ENCODE data around the gene FNDC3B. TPM values are rescaled to one million over a fixed set of nuclear protein-coding genes. Genes with fewer than 3 reads are reported as not detected.

Gene FNDC3B
- polyA plus RNA-seq, 1 donor, result 25.9 TPM

DNA sequence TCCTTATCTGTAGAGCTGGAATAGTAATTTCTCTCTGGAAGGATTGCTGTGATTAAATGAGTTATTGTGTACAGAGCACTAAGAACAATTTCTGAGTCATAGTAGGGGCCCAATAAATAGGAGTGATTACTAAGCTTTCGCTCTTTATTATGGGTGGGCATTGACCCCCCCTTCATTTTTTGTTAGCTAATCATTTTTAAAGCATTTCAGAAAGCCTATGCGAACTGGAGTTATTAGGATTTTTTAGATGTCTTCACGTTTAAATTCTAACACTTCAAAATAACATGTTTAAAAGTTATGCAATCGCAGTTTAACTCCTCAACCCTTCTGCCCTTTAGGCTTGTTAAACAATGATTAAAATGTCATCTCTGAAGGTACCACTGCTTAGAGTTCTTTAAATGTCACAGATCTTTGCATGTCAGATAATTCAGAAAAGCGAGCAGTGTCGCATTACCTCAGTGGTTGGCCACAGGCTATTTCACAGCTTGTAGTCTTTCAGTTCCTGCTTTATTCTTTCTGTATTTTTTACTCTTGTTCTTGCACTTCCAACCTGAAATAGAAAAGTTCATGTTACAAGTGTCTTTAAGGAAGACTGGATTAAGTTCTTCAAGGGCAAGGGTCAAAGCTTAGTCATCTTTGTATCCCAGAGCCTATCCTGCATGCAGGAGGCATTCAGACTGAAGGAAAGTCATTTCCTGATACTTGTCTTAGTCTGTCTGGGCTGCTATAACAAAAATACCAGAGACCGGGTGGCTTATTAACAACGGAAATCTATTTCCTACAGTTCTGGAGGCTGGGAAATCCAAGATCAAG lies 102.9 kb downstream of the FNDC3B start:
- 93% methylated on average over 2 of the region's 8 CpGs for WGBS (ENCODE audit: insufficient coverage, low lambda C conversion rate)
- no peak overlapping the region for H3K4me3 ChIP-seq (ENCODE audit: low read length)
- H3K27me3 ChIP-seq (ENCODE audit: control insufficient read depth, insufficient read depth, low read length), result no peaks in the 10 kb centered on the region
- H3K36me3 ChIP-seq (ENCODE audit: control insufficient read depth, insufficient read depth, low read length), result peaks cover 2% of the 10 kb centered on the region
- H3K9me3 ChIP-seq (ENCODE audit: control insufficient read depth, low read depth, low read length), result no peaks in the 10 kb centered on the region
- peak; percentile 31 to 71 for DNase-seq
- H3K4me1 ChIP-seq (ENCODE audit: control insufficient read depth, insufficient read depth, low read length), result peaks cover 34% of the 10 kb centered on the region
- H3K27ac ChIP-seq (ENCODE audit: low read length), result peak overlapping the region; percentile 83

- no CpG with 5 or more reads among the region's 2 CpGs for WGBS (ENCODE audit: insufficient coverage, low lambda C conversion rate)
- Histone ChIP-seq H3K4me1 (ENCODE audit: control insufficient read depth, insufficient read depth, low read length) (peaks cover 32% of the 10 kb centered on the region), H3K4me3 (ENCODE audit: low read length) (no peak overlapping the region), H3K36me3 (ENCODE audit: control insufficient read depth, insufficient read depth, low read length) (peaks cover 2% of the 10 kb centered on the region), H3K27ac (ENCODE audit: low read length) (peak overlapping the region; percentile 83), H3K9me3 (ENCODE audit: control insufficient read depth, low read depth, low read length) (no peaks in the 10 kb centered on the region), H3K27me3 (ENCODE audit: control insufficient read depth, insufficient read depth, low read length) (no peaks in the 10 kb centered on the region)
- DNase-seq, result no peak
Measured at GRCh38 chr3:172142864-172143451, 103.6 kb downstream of the FNDC3B start.

- 100% methylated on average over 2 of the region's 14 CpGs for WGBS (ENCODE audit: insufficient coverage, low lambda C conversion rate)
- Histone ChIP-seq H3K36me3 (ENCODE audit: control insufficient read depth, insufficient read depth, low read length) (peaks cover 2% of the 10 kb centered on the region), H3K4me3 (ENCODE audit: low read length) (no peak overlapping the region), H3K27me3 (ENCODE audit: control insufficient read depth, insufficient read depth, low read length) (no peaks in the 10 kb centered on the region), H3K9me3 (ENCODE audit: control insufficient read depth, low read depth, low read length) (no peaks in the 10 kb centered on the region), H3K27ac (ENCODE audit: low read length) (no peak overlapping the region), H3K4me1 (ENCODE audit: control insufficient read depth, insufficient read depth, low read length) (peaks cover 29% of the 10 kb centered on the region)
- no peak for DNase-seq
Measured at GRCh38 chr3:172143739-172144497, 104.5 kb downstream of the FNDC3B start.

DNA sequence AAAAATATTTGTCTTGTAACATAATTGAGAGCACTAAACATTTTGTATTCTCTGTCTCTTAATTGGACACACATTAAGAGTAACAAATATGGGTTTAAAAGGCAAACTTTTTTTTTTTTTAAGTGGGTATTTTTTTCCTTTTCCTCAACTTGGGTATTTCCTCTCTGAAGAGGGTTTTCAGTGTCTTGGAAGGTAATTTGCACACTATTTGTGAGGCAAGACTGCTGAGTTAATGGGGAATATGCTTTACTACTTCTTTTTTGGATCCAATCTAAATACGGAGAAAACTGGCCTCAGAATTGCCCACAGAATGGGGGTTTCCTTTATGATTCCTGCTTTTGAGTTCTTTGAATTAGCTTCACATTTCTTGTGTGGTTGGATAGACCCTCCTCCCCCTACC lies 105.2 kb downstream of the FNDC3B start:
- Histone ChIP-seq H3K27me3 (ENCODE audit: control insufficient read depth, insufficient read depth, low read length) (no peaks in the 10 kb centered on the region), H3K9me3 (ENCODE audit: control insufficient read depth, low read depth, low read length) (no peaks in the 10 kb centered on the region), H3K36me3 (ENCODE audit: control insufficient read depth, insufficient read depth, low read length) (peaks cover 2% of the 10 kb centered on the region), H3K4me1 (ENCODE audit: control insufficient read depth, insufficient read depth, low read length) (peaks cover 27% of the 10 kb centered on the region), H3K4me3 (ENCODE audit: low read length) (no peak overlapping the region), H3K27ac (ENCODE audit: low read length) (no peak overlapping the region)
- no peak for DNase-seq
- WGBS (ENCODE audit: insufficient coverage, low lambda C conversion rate), result no CpG with 5 or more reads among the region's 1 CpG

DNA sequence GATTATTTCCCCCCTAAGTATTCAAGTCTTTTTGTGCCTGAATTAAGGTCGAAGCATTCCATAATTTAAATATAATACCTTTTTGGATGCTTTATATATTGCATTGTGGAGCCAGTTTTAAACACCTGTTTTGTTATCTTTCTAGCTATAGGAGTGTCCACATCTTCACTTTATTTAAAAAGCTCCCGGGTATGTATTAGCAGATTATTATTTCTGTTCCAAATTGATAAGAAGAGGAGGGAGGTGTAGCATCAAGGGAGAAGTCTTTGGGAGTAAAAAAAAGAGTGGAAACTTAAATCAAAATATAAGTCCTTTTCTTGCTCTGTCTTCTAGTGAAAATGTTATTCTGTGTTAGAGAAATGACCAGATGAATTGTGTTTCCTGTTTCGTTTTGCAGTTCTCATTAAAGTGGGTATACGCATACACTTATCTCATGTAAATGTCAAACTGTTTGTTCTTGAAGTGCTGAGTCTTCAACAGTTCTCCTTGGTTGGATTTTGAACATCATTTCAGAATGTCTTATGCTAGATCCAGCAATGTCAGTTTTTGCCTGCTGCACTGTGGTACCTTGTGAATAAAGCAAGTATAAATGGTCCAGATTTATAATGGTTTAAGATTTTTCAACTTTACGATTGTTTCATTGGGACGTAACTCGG lies 105.8 kb downstream of the FNDC3B start:
- H3K27me3 ChIP-seq (ENCODE audit: control insufficient read depth, insufficient read depth, low read length), result no peaks in the 10 kb centered on the region
- DNase-seq, result no peak
- H3K36me3 ChIP-seq (ENCODE audit: control insufficient read depth, insufficient read depth, low read length), result peaks cover 2% of the 10 kb centered on the region
- no peak overlapping the region for H3K4me3 ChIP-seq (ENCODE audit: low read length)
- 80% methylated on average over 2 of the region's 7 CpGs for whole genome bisulfite sequencing (ENCODE audit: insufficient coverage, low lambda C conversion rate)
- H3K9me3 ChIP-seq (ENCODE audit: control insufficient read depth, low read depth, low read length), result no peaks in the 10 kb centered on the region
- H3K27ac ChIP-seq (ENCODE audit: low read length), result no peak overlapping the region
- H3K4me1 ChIP-seq (ENCODE audit: control insufficient read depth, insufficient read depth, low read length), result peaks cover 21% of the 10 kb centered on the region

- Histone ChIP-seq H3K9me3 (ENCODE audit: control insufficient read depth, low read depth, low read length) (no peaks in the 10 kb centered on the region), H3K4me3 (ENCODE audit: low read length) (no peak overlapping the region), H3K4me1 (ENCODE audit: control insufficient read depth, insufficient read depth, low read length) (peaks cover 11% of the 10 kb centered on the region), H3K36me3 (ENCODE audit: control insufficient read depth, insufficient read depth, low read length) (peaks cover 2% of the 10 kb centered on the region), H3K27me3 (ENCODE audit: control insufficient read depth, insufficient read depth, low read length) (no peaks in the 10 kb centered on the region), H3K27ac (ENCODE audit: low read length) (no peak overlapping the region)
- 71% methylated on average over 2 of the region's 3 CpGs for WGBS (ENCODE audit: insufficient coverage, low lambda C conversion rate)
- no peak for DNase-seq
Measured at GRCh38 chr3:172146349-172146748, 107.0 kb downstream of the FNDC3B start.

GRCh38 chr3:172147113-172147818 lies 107.9 kb downstream of the FNDC3B start:
- Histone ChIP-seq H3K4me1 (ENCODE audit: control insufficient read depth, insufficient read depth, low read length) (peaks cover 4% of the 10 kb centered on the region), H3K9me3 (ENCODE audit: control insufficient read depth, low read depth, low read length) (no peaks in the 10 kb centered on the region), H3K36me3 (ENCODE audit: control insufficient read depth, insufficient read depth, low read length) (peaks cover 2% of the 10 kb centered on the region), H3K27ac (ENCODE audit: low read length) (no peak overlapping the region), H3K4me3 (ENCODE audit: low read length) (no peak overlapping the region), H3K27me3 (ENCODE audit: control insufficient read depth, insufficient read depth, low read length) (no peaks in the 10 kb centered on the region)
- DNase-seq, result no peak
- WGBS (ENCODE audit: insufficient coverage, low lambda C conversion rate), result 100% methylated on average over 4 of the region's 8 CpGs

GRCh38 chr3:172148241-172148640 lies 108.9 kb downstream of the FNDC3B start:
- H3K4me1 ChIP-seq (ENCODE audit: control insufficient read depth, insufficient read depth, low read length), result peaks cover 7% of the 10 kb centered on the region
- DNase-seq, result no peak

GRCh38 chr3:172148702-172149565 lies 109.6 kb downstream of the FNDC3B start:
- Histone ChIP-seq H3K27ac (ENCODE audit: low read length) (no peak overlapping the region), H3K36me3 (ENCODE audit: control insufficient read depth, insufficient read depth, low read length) (peaks cover 2% of the 10 kb centered on the region), H3K27me3 (ENCODE audit: control insufficient read depth, insufficient read depth, low read length) (no peaks in the 10 kb centered on the region), H3K4me1 (ENCODE audit: control insufficient read depth, insufficient read depth, low read length) (peaks cover 13% of the 10 kb centered on the region), H3K4me3 (ENCODE audit: low read length) (no peak overlapping the region), H3K9me3 (ENCODE audit: control insufficient read depth, low read depth, low read length) (no peaks in the 10 kb centered on the region)
- DNase-seq, result no peak
- WGBS (ENCODE audit: insufficient coverage, low lambda C conversion rate), result 100% methylated on average over 2 of the region's 3 CpGs

More at GRCh38 chr3:172148241-172148640, 108.9 kb downstream of the FNDC3B start:
- H3K27ac ChIP-seq (ENCODE audit: low read length), result no peak overlapping the region
- peaks cover 2% of the 10 kb centered on the region for H3K36me3 ChIP-seq (ENCODE audit: control insufficient read depth, insufficient read depth, low read length)
- H3K9me3 ChIP-seq (ENCODE audit: control insufficient read depth, low read depth, low read length), result no peaks in the 10 kb centered on the region
- no peak overlapping the region for H3K4me3 ChIP-seq (ENCODE audit: low read length)
- 100% methylated on average over 2 of the region's 2 CpGs for WGBS (ENCODE audit: insufficient coverage, low lambda C conversion rate)
- no peaks in the 10 kb centered on the region for H3K27me3 ChIP-seq (ENCODE audit: control insufficient read depth, insufficient read depth, low read length)
